ENCODE data around the gene TRAF3.

TRAF3 gene

GRCh38 chr14:102776761-102777710 lies at the start of gene TRAF3:
TSS of gene TRAF3 (plus strand) at chr14:102777449. CDS start at chr14:102870202, 92,753 bp downstream.
- DNase-seq = peak; percentile 82

DNA sequence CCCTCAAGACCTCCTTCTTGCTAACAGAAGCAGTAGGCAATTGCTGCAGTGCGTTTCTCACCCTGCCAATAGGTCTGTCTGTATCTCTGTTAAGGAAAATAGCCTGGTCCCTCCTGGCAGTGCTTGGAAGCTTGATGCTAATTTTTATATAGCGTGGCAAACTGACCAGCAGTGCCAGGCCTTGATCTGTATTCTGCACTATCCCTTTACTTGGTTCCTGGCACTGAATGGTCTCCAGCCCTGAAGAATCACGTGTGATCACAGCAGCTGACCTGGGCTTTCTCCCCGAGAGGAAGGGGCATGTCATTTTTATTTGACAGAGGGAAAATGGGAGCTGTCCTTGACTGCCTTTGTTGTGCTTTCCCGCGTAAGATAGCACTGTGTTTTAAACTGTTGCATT lies 48.7 kb upstream of the TRAF3 start:
- DNase-seq = no peak

DNA sequence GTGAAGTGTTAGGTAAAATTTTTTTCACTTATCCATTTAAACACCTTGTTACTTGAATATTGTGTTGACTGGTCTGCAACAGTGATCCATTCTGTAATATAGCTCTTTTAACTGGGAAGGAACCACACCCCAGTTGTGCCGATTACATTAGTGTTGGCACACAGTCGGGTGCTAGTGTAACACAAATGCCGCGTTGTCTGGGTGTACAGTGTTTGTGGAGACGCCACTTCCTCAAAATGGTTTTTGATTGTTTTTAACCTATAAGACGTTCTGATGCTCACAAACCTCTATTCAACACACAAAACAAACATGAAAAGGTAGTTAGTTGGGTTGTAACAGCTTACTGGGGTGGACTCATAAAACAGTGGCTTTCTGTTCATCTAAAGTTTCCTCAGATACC lies 48.0 kb upstream of the TRAF3 start:
- DNase-seq = no peak

- DNase-seq = no peak
These were observed 47.4 kb upstream of the TRAF3 start for GRCh38 chr14:102729825-102730224.

GRCh38 chr14:102731101-102731870 lies 46.0 kb upstream of the TRAF3 start:
- DNase-seq = peak; percentile 18

DNA sequence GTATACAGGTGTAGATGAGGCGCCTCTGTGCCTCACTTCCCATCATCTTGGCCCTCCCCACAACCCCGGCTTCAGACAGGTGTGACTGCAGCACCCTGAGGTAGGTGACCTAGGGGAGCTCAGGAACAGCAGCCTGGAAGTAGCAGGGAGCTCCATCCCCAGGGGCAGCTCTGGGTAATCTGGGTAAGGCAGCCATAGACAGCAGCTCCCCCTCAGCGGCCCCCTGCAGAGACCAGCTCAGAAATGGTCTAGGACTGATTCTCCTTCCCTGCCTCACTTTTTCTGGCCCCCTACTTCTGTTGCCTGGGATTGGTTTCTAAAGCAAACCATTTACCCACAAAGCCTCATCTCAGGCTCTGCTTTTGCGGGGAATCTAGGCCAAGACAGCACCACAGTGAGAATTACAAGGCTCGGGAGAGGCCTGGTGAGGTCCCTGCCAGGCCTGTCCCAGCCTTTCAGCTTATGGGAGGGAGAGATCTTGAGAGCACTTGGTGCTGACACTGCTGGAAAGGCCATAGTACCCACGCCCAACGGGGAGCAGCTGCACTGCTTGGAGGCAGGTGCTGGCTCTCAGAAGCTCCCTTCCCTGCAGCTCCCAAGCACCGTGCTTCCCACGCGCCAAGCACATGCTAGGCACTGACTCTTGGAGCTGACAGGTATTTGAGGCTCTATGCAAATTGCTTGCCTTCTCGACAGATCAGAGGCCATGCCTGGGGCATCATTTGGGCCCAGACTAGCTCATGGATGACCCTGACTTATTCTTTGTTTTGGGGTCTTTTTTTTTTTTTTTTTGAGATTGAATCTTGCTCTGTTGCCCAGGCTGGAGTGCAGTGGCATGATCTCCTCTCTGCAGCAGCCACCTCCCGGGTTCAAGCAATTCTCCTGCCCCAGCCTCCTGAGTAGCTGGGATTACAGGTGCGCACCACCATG lies 45.1 kb upstream of the TRAF3 start:
- DNase-seq = no peak

- DNase-seq = no peak
These were observed 44.3 kb upstream of the TRAF3 start for GRCh38 chr14:102732924-102733323.

GRCh38 chr14:102733326-102733725 lies 43.9 kb upstream of the TRAF3 start:
- no peak for DNase-seq

GRCh38 chr14:102734436-102734835 lies 42.8 kb upstream of the TRAF3 start:
- no peak for DNase-seq

- no peak for DNase-seq
These were observed 40.3 kb upstream of the TRAF3 start for GRCh38 chr14:102736956-102737355.

DNA sequence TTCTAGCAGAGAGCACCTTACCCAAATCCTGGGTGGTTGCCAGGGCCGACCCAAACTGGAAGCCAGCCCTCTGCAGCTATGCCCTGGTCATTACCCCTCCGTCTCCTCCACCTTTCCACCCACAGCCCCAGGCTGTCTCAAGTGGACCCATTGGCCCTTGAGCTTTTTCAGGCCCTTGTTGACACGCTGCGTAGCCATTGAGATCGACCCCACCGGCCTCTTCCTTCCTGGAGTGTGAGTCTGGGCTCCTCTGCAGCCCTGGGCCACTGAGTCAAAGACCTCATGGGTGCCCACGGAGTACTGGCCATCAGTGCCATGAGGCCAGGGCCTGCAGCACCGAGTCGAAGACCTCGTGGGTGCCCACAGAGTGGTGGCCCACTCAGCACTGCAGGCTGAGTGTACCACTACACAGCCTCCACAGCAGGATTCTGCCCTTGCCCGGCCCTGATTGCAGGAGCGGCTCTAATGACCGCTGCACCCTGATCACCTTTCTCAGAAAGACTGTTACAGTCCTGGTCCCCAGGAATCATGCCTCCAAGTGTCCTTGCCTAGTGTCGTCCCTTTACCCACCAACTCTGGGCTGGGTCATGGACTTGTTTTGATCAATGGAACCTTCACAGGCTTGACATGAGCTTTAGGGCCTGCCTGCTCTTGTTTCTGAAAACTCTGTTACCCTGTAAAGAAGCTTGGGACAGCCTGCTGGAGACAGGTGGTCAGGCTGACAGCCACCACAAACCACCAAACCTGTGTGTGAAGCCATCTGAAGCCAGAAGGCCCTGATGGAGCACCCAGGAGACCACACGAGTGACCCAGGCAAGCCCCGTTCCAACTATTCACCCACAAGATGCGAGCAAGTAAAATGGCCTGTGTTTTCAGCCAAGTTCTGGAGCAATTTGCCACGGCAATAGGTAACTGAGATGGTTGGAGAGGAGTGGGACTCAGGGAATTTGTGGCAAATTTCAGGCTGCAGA lies 39.6 kb upstream of the TRAF3 start:
- no peak for DNase-seq

DNA sequence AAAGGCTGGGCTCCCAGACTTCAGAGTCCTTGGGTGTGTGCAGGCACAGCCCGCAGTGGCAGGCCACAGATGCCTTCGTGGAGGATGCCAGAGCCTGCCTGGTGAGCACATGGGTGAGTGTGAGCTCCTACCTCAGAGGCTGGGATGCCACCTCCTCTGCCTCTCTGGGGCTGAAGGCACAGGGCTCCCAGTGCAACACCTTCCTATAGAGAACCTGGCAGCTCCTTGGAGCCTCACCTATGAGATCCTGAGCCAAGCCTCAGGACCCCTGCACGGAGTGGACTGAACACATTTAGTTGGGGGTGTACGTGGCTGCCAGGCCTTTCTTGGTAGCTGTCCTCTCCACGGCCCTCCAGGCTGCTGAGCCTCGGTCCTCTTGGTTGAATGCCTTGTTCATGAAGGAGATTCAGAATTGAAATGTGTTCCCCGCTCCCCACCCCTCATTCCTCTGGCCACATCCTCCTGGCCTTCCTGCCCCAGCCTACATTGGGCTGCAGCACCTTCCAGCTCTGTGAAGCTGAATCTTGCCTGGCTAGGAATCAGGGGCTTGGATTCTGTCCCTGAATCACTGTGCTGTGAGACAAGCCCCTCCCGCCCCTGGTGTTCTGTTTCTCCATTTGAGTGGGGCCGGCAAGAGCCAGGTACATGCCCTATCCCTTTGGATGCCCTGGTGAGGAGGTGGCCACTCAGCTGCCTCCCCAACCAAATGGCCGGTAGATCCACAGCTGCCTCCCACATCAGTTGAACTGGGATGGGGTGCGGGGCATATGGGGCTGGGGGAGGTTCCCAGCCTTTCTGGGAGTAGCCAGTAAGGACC lies 38.7 kb upstream of the TRAF3 start:
- DNase-seq = no peak

DNA sequence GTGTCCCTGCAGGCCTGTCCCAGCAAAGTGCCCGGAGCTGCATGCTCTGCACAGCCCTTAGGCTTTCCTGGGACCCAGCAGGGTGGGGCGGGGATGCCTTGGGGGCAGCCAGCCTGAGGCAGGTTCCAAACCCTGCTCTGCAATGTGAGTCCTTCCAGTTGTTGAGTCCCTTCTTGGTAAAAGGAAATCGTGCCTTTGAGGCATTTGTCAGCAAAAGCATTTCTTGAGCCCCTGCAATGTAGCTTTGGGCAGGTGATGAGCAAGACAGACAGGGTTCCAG lies 38.1 kb upstream of the TRAF3 start:
- DNase-seq = no peak

DNA sequence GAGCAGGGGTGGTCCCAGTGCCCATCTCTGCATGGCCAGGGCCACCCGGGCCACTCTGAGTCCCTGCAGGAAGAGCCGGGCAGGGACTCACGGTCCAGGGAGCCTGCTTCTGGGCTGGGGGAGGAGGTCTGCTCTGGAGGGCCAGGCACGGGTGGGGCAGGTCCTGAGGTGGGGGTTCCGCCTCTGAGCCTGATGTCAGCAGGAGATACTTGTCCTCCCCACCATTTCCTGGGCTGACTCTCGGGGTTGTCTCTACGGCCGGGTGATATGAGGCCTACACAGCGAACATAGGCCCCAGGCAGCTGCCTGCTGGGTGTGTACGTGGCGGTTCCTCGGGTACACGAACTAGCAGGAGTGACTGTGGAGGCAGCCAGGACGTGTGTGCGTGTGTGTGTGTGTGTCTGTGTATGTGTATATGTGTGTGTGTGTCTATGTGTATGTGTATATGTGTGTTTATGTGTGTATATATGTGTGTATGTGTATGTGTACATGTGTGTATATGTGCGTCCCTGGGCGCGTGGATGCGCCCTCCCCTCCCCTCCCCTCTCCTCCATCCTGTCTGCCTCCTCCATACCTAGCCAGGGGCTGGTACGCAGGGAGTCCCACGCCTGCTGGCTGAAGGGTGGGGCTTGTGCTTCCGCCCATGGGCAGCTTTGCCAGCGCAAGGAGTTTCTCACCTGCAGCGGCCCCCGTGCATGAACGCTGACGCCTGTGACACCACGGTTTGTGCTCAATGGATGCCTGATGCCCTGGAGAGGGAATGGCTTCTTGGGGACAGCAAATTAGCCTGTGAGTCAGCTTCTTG lies 30.4 kb upstream of the TRAF3 start:
- no peak for DNase-seq

GRCh38 chr14:102748806-102749205 lies 28.4 kb upstream of the TRAF3 start:
- no peak for DNase-seq

DNA sequence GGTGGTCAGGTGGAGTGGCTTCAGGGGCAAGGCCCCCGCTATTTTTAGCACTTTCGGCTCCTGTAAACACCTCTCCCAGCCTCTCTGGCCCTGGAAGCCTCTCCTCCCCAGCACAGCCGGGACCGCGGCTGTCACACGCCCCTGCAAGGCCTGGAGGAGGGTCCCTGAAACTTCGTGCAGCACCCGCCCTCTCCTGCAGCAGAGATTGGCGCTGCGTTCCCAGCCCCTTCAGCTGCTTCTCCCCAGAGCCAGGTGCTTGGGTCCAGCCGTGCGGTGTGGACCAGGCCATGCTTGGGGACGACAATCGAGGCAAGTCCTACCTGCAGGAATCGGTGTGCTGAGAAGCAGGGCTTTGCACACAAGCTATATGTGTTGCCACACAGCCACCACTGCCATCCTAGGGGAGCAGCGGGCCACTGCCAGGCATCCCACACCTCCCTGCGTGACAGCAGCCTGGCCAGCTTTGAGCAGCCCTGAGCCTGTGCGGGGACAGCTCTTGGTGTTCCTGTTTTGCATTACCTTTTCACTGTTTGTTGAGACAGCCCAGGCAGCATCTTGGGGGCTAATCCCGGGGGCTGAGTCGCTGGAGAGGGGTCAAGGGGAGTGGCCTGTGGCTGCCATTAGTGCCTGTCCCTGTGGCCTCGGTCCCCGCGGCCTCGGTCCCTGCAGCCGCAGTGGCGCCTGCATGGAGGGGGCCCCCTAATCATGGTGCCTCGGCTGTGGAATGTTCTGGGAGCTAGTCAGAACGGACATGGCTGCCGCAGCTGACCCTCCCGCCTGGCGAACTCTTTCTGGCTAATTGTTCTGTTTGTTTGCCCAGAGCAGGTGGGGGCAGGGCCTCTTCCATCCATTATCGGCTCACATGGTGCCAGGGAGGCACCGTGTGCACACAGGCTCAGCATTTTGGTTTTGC lies 27.6 kb upstream of the TRAF3 start:
- no peak for DNase-seq

GRCh38 chr14:102750376-102750775 lies 26.9 kb upstream of the TRAF3 start:
- no peak for DNase-seq

GRCh38 chr14:102751088-102751487 lies 26.2 kb upstream of the TRAF3 start:
- DNase-seq = no peak
